ENCODE data around the gene FEV. TPM values are rescaled to one million over a fixed set of nuclear protein-coding genes. Genes with fewer than 3 reads are reported as not detected.

Gene FEV
- total and polyA plus RNA-seq, 11 donors: not detected

- Histone ChIP-seq H3K9me3 (no peaks in the 10 kb centered on the region), H3K36me3 (no peaks in the 10 kb centered on the region), H3K4me1 (peaks cover 0 to 20% (median 3%) of the 10 kb centered on the region in 12 donors), H3K27ac (no peak overlapping the region), H3K4me3 (no peak overlapping the region), H3K27me3 (peaks cover 44 to 95% (median 79%) of the 10 kb centered on the region in 9 donors)
- no peak for TF ChIP-seq CTCF (IDR thresholded peaks at IDR 0.05)
- no peak for TF ChIP-seq POLR2A (IDR thresholded peaks at IDR 0.05)
- no peak for ATAC-seq
- no peak for DNase-seq
- intact Hi-C loops (cut with DNase I): no loop called here
- 10 to 14% (median 12%) methylated on average over 32 to 34 of the region's 34 CpGs for WGBS, 4 donors
Measured at GRCh38 chr2:218961651-218962570, 23.1 kb downstream of the FEV start.

GRCh38 chr2:218961229-218961628 is 23.8 kb downstream of the FEV start:
- Histone ChIP-seq H3K4me3 (no peak overlapping the region), H3K9me3 (no peaks in the 10 kb centered on the region), H3K27ac (no peak overlapping the region), H3K27me3 (peaks cover 44 to 93% (median 79%) of the 10 kb centered on the region in 9 donors), H3K4me1 (peaks cover 0 to 20% (median 3%) of the 10 kb centered on the region in 12 donors), H3K36me3 (no peaks in the 10 kb centered on the region)
- intact Hi-C loops (cut with DNase I): no loop called here
- ATAC-seq: no peak
- no peak for DNase-seq
- TF ChIP-seq POLR2A (IDR thresholded peaks at IDR 0.05) (no peak), CTCF (IDR thresholded peaks at IDR 0.05) (no peak)
- 5 to 11% (median 9%) methylated on average over 4 of the region's 4 CpGs for WGBS, 4 donors

DNA sequence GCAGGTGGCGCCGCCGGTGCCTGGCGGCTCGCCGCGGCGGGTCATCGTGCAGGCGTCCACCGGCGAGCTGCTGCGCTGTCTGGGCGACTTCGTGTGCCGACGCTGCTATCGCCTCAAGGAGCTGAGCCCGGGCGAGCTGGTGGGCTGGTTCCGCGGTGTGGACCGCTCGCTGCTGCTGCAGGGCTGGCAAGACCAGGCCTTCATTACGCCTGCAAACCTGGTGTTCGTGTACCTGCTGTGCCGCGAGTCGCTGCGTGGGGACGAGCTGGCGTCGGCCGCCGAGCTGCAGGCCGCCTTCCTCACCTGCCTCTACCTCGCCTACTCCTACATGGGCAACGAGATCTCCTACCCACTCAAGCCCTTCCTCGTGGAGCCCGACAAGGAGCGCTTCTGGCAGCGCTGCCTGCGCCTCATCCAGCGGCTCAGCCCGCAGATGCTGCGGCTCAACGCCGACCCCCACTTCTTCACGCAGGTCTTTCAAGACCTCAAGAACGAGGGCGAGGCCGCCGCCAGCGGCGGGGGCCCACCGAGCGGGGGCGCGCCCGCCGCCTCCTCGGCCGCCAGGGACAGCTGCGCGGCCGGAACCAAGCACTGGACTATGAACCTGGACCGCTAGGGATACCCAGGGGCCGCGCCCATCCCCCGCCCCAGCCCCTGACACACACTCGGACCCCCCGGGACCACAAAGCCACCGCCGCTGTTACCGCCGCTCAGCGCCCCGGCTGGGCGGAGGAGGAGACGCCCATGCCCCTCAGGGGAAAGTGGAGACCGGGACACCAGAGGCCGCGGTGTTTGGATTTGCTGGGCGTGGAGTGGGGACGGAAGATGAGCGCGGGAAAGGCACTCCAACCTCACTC is 24.4 kb downstream of the FEV start:
- no peak for ATAC-seq

More for the DNA sequence above, 24.4 kb downstream of the FEV start:
- intact Hi-C loops (cut with DNase I): no loop called here
- no peaks in the 10 kb centered on the region for H3K9me3 ChIP-seq
- no peak for TF ChIP-seq POLR2A (IDR thresholded peaks at IDR 0.05)
- no peak for TF ChIP-seq CTCF (IDR thresholded peaks at IDR 0.05)
- no peak overlapping the region for H3K27ac ChIP-seq
- no peaks in the 10 kb centered on the region for H3K36me3 ChIP-seq
- peak overlapping the region in 1 of 12 donors; percentile 51 for H3K4me3 ChIP-seq
- peaks cover 44 to 99% (median 74%) of the 10 kb centered on the region in 9 donors for H3K27me3 ChIP-seq
- WGBS, 4 donors: 3 to 5% (median 4%) methylated on average over 24 to 87 of the region's 87 CpGs
- H3K4me1 ChIP-seq: peaks cover 0 to 20% (median 3%) of the 10 kb centered on the region in 12 donors
- DNase-seq: no peak
